Neutrophil (primary cell): ENCODE results near the gene GRPEL2.

Experiments used
- H3K27ac ChIP-seq: fragments of 200-600 bp; sonication (generic); 2 replicates; pipeline ENCODE4 v1.5.1; 2016; ENCODE audit warnings: mild to moderate bottlenecking, moderate library complexity
- H3K27me3 ChIP-seq: fragments of 200-600 bp; sonication (generic); 2 replicates; pipeline ENCODE4 v1.6.0; 2016; ENCODE audit warnings: mild to moderate bottlenecking
- H3K36me3 ChIP-seq: fragments of 200-600 bp; sonication (generic); 2 replicates; pipeline ENCODE4 v1.5.1; 2017
- H3K4me1 ChIP-seq, 2 experiments: fragments of 200-600 bp in 1 of 2; sonication (generic) in 1 of 2; 1 replicate in 1 of 2; 2 replicates in 1 of 2; pipeline versions ENCODE4 v1.5.1 to v1.6.1; 2013 to 2016; ENCODE audit warnings: low read depth in 1 of 2, low read length in 1 of 2, mild to moderate bottlenecking in 1 of 2, moderate library complexity in 1 of 2; ENCODE audit not compliant: control insufficient read depth in 1 of 2, insufficient read depth in 1 of 2
- H3K4me3 ChIP-seq, 2 experiments: fragments of 200-600 bp in 1 of 2; sonication (generic) in 1 of 2; 1 replicate in 1 of 2; 2 replicates in 1 of 2; pipeline ENCODE4 v1.5.1; 2013 to 2016; ENCODE audit warnings: low read depth in 1 of 2, low read length in 1 of 2, mild to moderate bottlenecking in 1 of 2, moderate library complexity in 1 of 2
- H3K9me3 ChIP-seq: fragments of 200-600 bp; sonication (generic); 2 replicates; pipeline ENCODE4 v1.5.1; 2016
- TF ChIP-seq, protein P1 (sequence below): fragments of 200-600 bp; sonication (generic); IDR thresholded peaks from 2 replicates; pipeline ENCODE4 v1.5.1; 2016; ENCODE audit warnings: antibody characterized with exemption

The GRPEL2 gene

DNA sequence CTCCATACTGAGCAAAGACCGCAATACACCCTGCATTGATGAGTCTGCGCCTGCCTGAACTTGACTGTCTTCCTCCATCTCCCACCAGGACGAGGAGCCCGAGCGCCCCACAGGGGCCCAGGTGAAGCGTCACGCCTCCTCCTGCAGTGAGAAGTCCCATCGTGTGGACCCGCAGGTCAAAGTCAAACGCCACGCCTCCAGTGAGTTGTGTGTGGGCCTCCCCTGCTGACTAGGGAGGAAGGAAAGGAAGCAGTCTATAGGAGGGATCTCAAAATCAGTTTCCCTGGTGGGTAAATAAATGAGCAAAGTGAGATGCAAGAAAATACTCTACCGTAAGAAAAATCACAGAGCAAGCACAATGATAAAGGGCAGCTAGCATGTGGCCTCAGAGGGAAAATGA, 22.8 kb upstream of the GRPEL2 start:
- Histone ChIP-seq H3K27me3 (no peaks in the 10 kb centered on the region), H3K36me3 (no peaks in the 10 kb centered on the region), H3K4me1 (no peaks in the 10 kb centered on the region), H3K9me3 (no peaks in the 10 kb centered on the region), H3K4me3 (no peak overlapping the region), H3K27ac (no peak overlapping the region)
- TF ChIP-seq, protein P1, sequence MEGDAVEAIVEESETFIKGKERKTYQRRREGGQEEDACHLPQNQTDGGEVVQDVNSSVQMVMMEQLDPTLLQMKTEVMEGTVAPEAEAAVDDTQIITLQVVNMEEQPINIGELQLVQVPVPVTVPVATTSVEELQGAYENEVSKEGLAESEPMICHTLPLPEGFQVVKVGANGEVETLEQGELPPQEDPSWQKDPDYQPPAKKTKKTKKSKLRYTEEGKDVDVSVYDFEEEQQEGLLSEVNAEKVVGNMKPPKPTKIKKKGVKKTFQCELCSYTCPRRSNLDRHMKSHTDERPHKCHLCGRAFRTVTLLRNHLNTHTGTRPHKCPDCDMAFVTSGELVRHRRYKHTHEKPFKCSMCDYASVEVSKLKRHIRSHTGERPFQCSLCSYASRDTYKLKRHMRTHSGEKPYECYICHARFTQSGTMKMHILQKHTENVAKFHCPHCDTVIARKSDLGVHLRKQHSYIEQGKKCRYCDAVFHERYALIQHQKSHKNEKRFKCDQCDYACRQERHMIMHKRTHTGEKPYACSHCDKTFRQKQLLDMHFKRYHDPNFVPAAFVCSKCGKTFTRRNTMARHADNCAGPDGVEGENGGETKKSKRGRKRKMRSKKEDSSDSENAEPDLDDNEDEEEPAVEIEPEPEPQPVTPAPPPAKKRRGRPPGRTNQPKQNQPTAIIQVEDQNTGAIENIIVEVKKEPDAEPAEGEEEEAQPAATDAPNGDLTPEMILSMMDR, result no peak

DNA sequence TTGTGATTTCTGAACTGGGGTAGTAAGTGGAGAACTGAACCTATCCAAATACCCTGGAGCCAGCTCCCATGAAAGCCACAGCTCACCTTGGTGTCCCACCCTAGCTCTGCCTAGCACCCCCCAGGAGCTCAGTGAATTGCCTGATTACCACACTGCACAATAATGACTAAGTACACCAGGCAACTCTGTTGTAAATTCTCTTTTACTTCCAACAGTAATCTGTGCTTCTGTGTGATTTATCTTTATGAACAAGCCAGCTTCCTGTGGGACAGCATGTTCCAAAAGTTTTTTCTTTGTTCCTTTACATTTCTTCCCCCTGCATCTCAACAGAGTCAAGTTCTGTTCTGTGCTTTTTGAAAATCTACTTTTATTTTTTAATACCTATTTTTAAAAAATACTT, 22.1 kb upstream of the GRPEL2 start:
- Histone ChIP-seq H3K9me3 (no peaks in the 10 kb centered on the region), H3K27ac (no peak overlapping the region), H3K4me3 (no peak overlapping the region), H3K4me1 (no peaks in the 10 kb centered on the region), H3K36me3 (no peaks in the 10 kb centered on the region), H3K27me3 (no peaks in the 10 kb centered on the region)
- TF ChIP-seq, protein P1, result no peak

DNA sequence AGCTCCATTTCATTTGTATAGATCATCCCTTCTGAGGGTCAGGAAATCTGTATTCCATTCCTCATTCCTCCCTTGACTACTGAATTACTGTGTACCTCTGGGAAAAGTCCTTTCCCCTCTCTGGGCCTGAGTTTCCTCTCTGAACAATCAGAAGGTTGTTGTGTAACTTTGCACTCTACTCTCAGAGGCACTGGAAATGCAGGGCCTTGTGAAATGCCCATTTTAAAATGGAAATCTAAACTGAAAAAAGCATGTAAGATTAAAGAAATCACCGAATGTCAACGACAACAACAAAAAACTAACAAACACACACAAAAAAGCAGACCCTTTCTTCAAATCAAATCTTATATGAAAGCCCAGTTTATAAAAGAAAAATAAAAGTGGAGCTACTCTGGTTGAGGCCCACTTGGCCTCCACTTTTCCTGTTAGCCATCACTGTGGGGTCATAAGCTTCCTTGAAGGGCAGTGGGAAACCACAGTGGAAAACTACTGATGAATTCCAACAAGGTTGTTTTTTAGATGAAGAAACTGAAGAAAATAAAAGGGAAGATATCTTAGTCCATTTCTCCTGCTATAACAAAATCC, 21.6 kb upstream of the GRPEL2 start:
- Histone ChIP-seq H3K4me1 (no peaks in the 10 kb centered on the region), H3K4me3 (no peak overlapping the region)

DNA sequence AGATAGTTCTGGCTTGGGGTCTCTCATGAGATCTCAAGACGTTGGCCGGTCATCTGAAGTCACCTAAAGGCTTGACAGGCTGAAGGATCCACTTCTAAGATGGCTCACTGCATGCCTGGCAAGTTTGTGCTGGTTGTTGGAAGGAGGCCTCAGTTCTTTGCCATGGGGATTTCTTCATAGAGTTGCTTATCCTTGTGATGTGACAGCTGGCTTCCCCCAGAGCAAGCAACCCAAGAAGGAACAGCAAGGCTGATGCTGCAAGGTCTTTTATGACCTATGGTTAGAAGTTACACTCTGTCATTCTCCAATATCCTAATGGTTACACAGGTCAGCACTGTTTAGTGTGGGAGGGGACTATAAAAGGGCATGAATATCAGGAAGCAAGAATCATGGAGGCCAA, 20.7 kb upstream of the GRPEL2 start:
- no peaks in the 10 kb centered on the region for H3K27me3 ChIP-seq
- no peaks in the 10 kb centered on the region for H3K36me3 ChIP-seq
- TF ChIP-seq, protein P1, result no peak
- H3K4me3 ChIP-seq, result no peak overlapping the region
- H3K27ac ChIP-seq, result no peak overlapping the region
- H3K9me3 ChIP-seq, result no peaks in the 10 kb centered on the region
- H3K4me1 ChIP-seq, result no peaks in the 10 kb centered on the region

More for the DNA sequence above, 21.6 kb upstream of the GRPEL2 start:
- TF ChIP-seq, protein P1, result no peak
- Histone ChIP-seq H3K27ac (no peak overlapping the region), H3K9me3 (no peaks in the 10 kb centered on the region), H3K36me3 (no peaks in the 10 kb centered on the region), H3K27me3 (no peaks in the 10 kb centered on the region)

DNA sequence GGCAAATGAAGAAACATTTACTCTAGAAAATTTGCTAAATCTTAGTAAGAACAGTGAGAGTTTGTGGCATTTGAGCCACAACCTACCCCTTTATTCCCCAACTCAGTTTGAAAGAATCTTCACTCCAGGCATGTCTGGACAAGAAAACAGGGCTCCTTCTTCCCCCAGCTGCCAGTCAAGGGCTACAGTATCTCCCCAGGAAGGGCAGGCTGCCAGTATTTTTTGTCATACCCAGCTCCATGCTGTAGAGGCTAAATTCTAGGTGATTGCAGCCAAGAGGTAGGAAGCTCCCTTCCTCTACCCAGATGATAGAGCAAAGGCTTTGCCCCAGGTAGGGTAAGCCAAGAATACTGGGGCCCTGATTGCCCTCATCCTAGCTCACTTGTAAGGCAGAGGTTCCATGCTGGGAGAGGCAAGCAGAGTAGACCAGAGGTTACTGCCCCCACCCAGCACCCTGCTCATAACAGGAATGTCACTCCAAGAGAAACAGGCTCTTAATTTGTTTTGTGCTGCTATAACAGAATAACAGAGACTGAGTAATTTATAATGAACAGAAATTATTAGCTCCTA, 20.0 kb upstream of the GRPEL2 start:
- TF ChIP-seq, protein P1, result no peak

More for the DNA sequence above, 20.0 kb upstream of the GRPEL2 start:
- Histone ChIP-seq H3K4me1 (no peaks in the 10 kb centered on the region), H3K4me3 (no peak overlapping the region), H3K27me3 (no peaks in the 10 kb centered on the region), H3K27ac (no peak overlapping the region), H3K9me3 (no peaks in the 10 kb centered on the region), H3K36me3 (no peaks in the 10 kb centered on the region)
